SK-N-SH (cell line): ENCODE data around the gene MAP3K2. TPM values are rescaled to one million over a fixed set of nuclear protein-coding genes. Genes with fewer than 3 reads are reported as not detected.

Source experiments
- CTCF ChIA-PET: fragments of 300-600, 350-600 bp; formaldehyde crosslinking; extraction: SDS; loops from one replicate; lab custom pipeline; 2021; lab: Yijun Ruan, JAX
- POLR2A ChIA-PET: fragments of 350-600 bp; sonication (Branson Sonifier 250); formaldehyde crosslinking; extraction: SDS; loops from one replicate; lab custom pipeline; 2020; ENCODE audit warnings: antibody characterized with exemption, inconsistent platforms; lab: Yijun Ruan, JAX
- DNase-seq: peaks from one replicate; pipeline ENCODE4 v3.0.0; 2012
- H2AFZ ChIP-seq: fragments of 200-600 bp; sonication (generic); 2 replicates; pipeline ENCODE4 v1.8.1; 2016; ENCODE audit warnings: antibody characterized with exemption, mild to moderate bottlenecking, low read depth
- H3F3A ChIP-seq: fragments of 200-600 bp; sonication (generic); replicated peaks from 2 replicates; pipeline ENCODE3; 2016; ENCODE audit warnings: antibody characterized with exemption, mild to moderate bottlenecking; ENCODE audit not compliant: insufficient read depth
- H3K27ac ChIP-seq, 2 experiments: fragments of 200-500 bp in 1 of 2; fragments of 200-600 bp in 1 of 2; sonication (Bioruptor generic) in 1 of 2; sonication (generic), shearing (Covaris generic) in 1 of 2; 2 replicates each; pipeline versions ENCODE4 v1.5.1 to v1.6.1; 2014 to 2016; ENCODE audit warnings: low read depth in 2 of 2, inconsistent platforms in 1 of 2, low read length in 1 of 2, mild to moderate bottlenecking in 1 of 2, mixed read lengths in 1 of 2
- H3K27me3 ChIP-seq: fragments of 200-600 bp; sonication (generic), shearing (Covaris generic); 2 replicates; pipeline ENCODE4 v1.6.1; 2016; ENCODE audit warnings: mixed run types; ENCODE audit not compliant: insufficient read depth
- H3K36me3 ChIP-seq, 2 experiments: fragments of 200-500 bp in 1 of 2; fragments of 200-600 bp in 1 of 2; sonication (Bioruptor generic) in 1 of 2; sonication (generic) in 1 of 2; replicated peaks in 1 of 2; 2 replicates each; pipeline versions ENCODE3 to v1.5.1; 2014 to 2016; ENCODE audit warnings: low read length in 1 of 2, mild to moderate bottlenecking in 1 of 2; ENCODE audit not compliant: insufficient read depth in 2 of 2, control insufficient read depth in 1 of 2
- H3K4me1 ChIP-seq, 2 experiments: fragments of 200-500 bp in 1 of 2; fragments of 200-600 bp in 1 of 2; sonication (Bioruptor generic) in 1 of 2; sonication (generic), shearing (Covaris generic) in 1 of 2; 2 replicates each; pipeline versions ENCODE4 v1.5.1 to v1.6.1; 2014 to 2016; ENCODE audit warnings: low read depth in 1 of 2, low read length in 1 of 2, mixed run types in 1 of 2; ENCODE audit not compliant: insufficient read depth in 2 of 2, control insufficient read depth in 1 of 2
- H3K4me2 ChIP-seq: fragments of 200-600 bp; sonication (generic), shearing (Covaris generic); 2 replicates; pipeline ENCODE4 v1.6.1; 2017; ENCODE audit warnings: mixed run types
- H3K4me3 ChIP-seq, 2 experiments: fragments of 200-500 bp in 1 of 2; fragments of 200-600 bp in 1 of 2; sonication (Bioruptor generic) in 1 of 2; sonication (generic), shearing (Covaris generic) in 1 of 2; 2 replicates each; pipeline versions ENCODE4 v1.5.1 to v1.8.1; 2014 to 2016; ENCODE audit warnings: low read depth in 2 of 2, inconsistent platforms in 1 of 2, low read length in 1 of 2, mild to moderate bottlenecking in 1 of 2, mixed read lengths in 1 of 2, moderate library complexity in 1 of 2
- H3K79me2 ChIP-seq: fragments of 200-600 bp; sonication (generic); 2 replicates; pipeline ENCODE4 v1.8.1; 2017; ENCODE audit warnings: mild to moderate bottlenecking; ENCODE audit not compliant: insufficient read depth
- H3K9ac ChIP-seq: fragments of 200-600 bp; sonication (generic); 2 replicates; pipeline ENCODE4 v1.6.1; 2017; ENCODE audit warnings: mixed run types
- H3K9me2 ChIP-seq: fragments of 200-600 bp; sonication (generic); 2 replicates; pipeline ENCODE4 v1.6.1; 2017; ENCODE audit warnings: mixed run types
- H3K9me3 ChIP-seq: fragments of 200-600 bp; sonication (generic); 2 replicates; pipeline ENCODE4 v1.6.1; 2017; ENCODE audit warnings: mixed run types, mild to moderate bottlenecking, moderate library complexity
- H4K20me1 ChIP-seq: fragments of 200-600 bp; sonication (generic); 2 replicates; pipeline ENCODE4 v1.6.1; 2017; ENCODE audit warnings: mild to moderate bottlenecking, mixed run types; ENCODE audit not compliant: insufficient read depth
- CHD2 ChIP-seq: fragments of 150-350 bp; IDR thresholded peaks from 2 replicates; pipeline ENCODE4 v1.6.1; 2018; ENCODE audit warnings: low read length; ENCODE audit not compliant: partially characterized antibody
- EP300 ChIP-seq, 2 experiments: IDR thresholded peaks; 2 replicates each; pipeline versions ENCODE4 v1.4.0 to v1.6.1; 2012; ENCODE audit warnings: borderline replicate concordance in 1 of 2, low read depth in 1 of 2, low read length in 1 of 2
- EZH2phosphoT487 ChIP-seq: fragments of 200-600 bp; sonication (generic); IDR thresholded peaks from 2 replicates; pipeline ENCODE4 v1.6.1; 2017; ENCODE audit warnings: low read depth, mixed run types, mild to moderate bottlenecking, antibody characterized with exemption, moderate library complexity, borderline replicate concordance
- FOXJ3 ChIP-seq: sonication (generic); formaldehyde crosslinking; IDR thresholded peaks from 2 replicates; pipeline ENCODE4 v1.5.1; 2020; ENCODE audit warnings: mild to moderate bottlenecking, missing genetic modification reagents
- FOXM1 ChIP-seq: IDR thresholded peaks from 2 replicates; pipeline ENCODE4 v1.4.0; 2012; ENCODE audit warnings: low read depth, mild to moderate bottlenecking
- MEF2A ChIP-seq: IDR thresholded peaks from 2 replicates; pipeline ENCODE4 v1.4.0; 2012; ENCODE audit warnings: low read depth, borderline replicate concordance
- MXI1 ChIP-seq: IDR thresholded peaks from 2 replicates; pipeline ENCODE4 v1.6.1; 2012; ENCODE audit warnings: mild to moderate bottlenecking, low read depth, low read length, improper control_type of control experiment
- NRF1 ChIP-seq: IDR thresholded peaks from 2 replicates; pipeline ENCODE4 v1.6.1; 2012; ENCODE audit warnings: low read depth, mild to moderate bottlenecking, low read length
- POLR2AphosphoS5 ChIP-seq: IDR thresholded peaks from 2 replicates; pipeline ENCODE4 v1.6.1; 2012; ENCODE audit warnings: low read depth, low read length
- RAD21 ChIP-seq: IDR thresholded peaks from 2 replicates; pipeline ENCODE4 v1.6.1; 2012; ENCODE audit warnings: mild to moderate bottlenecking, low read length
- RCOR1 ChIP-seq: fragments of 150-350 bp; IDR thresholded peaks from 2 replicates; pipeline ENCODE4 v1.6.1; 2017; ENCODE audit warnings: antibody characterized with exemption, low read length
- TAF1 ChIP-seq: IDR thresholded peaks from 2 replicates; pipeline ENCODE4 v1.6.1; 2012; ENCODE audit warnings: low read depth, mild to moderate bottlenecking, low read length, moderate library complexity, borderline replicate concordance
- TCF12 ChIP-seq: IDR thresholded peaks from 2 replicates; pipeline ENCODE4 v1.4.0; 2012
- WGBS: methylation state at CpG from one replicate; pipeline ENCODE4 v1.1.6; 2017; ENCODE audit warnings: low lambda C conversion rate; 5-methylcytosine and 5-hydroxymethylcytosine counted together
- polyA plus RNA-seq, 3 experiments: library from polyadenylated mRNA; depleted of rRNA; stranded (reverse); fragments of >200 nt; gene quantifications; 2 replicates each; pipeline ENCODE4 v1.2.3, GENCODE V29; 2012
- TF ChIP-seq, protein P1 (sequence below): fragments of 200-600 bp; sonication (generic); IDR thresholded peaks from 2 replicates; pipeline ENCODE4 v1.6.1; 2017; ENCODE audit warnings: antibody characterized with exemption, mild to moderate bottlenecking, moderate library complexity
- TF ChIP-seq, protein P2 (sequence below): fragments of 150-350 bp; IDR thresholded peaks from 2 replicates; pipeline ENCODE4 v1.6.1; 2017; ENCODE audit warnings: antibody characterized with exemption, low read length, low read depth, borderline replicate concordance
- TF ChIP-seq, protein P3 (sequence below): IDR thresholded peaks from 2 replicates; pipeline ENCODE4 v1.4.0; 2012; ENCODE audit warnings: low read depth, borderline replicate concordance
- TF ChIP-seq, protein P4 (sequence below): IDR thresholded peaks from 2 replicates; pipeline ENCODE4 v1.4.0; 2012; ENCODE audit warnings: low read depth, borderline replicate concordance

MAP3K2 gene
- polyA plus RNA-seq, 1 of the 3 experiments (the other 2 are of a cell fraction), result 2.7 TPM

DNA sequence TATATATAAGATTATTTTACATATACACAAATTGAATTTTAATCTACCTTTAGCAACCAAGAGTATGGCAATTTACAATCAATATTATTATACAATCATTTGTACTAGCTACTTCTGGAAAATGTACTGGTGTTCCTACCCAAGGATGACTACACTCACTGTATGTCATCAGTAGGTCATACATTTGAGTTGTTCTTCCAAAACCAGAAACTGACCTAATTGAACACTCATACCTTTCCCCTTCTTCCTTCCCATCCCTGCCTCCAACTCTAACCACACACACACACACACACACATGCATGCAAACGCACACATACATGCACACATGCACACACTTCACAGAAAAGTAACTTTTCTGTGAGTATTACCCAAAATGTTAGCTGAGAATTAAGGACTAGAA, 85.6 kb downstream of the MAP3K2 start:
- Histone ChIP-seq H3K4me3 (no peak overlapping the region), H3K4me1 (no peaks in the 10 kb centered on the region), H3K27ac (no peak overlapping the region), H4K20me1 (no peaks in the 10 kb centered on the region), H3F3A (peaks cover 30% of the 10 kb centered on the region), H3K4me2 (no peak overlapping the region), H3K9ac (no peak overlapping the region), H3K27me3 (no peaks in the 10 kb centered on the region), H3K36me3 (peaks cover 35 to 41% of the 10 kb centered on the region in 2 experiments), H3K9me3 (no peaks in the 10 kb centered on the region), H2AFZ (no peak overlapping the region), H3K9me2 (no peaks in the 10 kb centered on the region), H3K79me2 (no peaks in the 10 kb centered on the region)
- CTCF ChIA-PET, result interaction anchor here (2.1 kb wide), 1 partner anchor 178 kb away, joined by 9 read pairs; no protein-coding TSS in a partner anchor
- no peak for TF ChIP-seq POLR2AphosphoS5
- TF ChIP-seq, protein P1, sequence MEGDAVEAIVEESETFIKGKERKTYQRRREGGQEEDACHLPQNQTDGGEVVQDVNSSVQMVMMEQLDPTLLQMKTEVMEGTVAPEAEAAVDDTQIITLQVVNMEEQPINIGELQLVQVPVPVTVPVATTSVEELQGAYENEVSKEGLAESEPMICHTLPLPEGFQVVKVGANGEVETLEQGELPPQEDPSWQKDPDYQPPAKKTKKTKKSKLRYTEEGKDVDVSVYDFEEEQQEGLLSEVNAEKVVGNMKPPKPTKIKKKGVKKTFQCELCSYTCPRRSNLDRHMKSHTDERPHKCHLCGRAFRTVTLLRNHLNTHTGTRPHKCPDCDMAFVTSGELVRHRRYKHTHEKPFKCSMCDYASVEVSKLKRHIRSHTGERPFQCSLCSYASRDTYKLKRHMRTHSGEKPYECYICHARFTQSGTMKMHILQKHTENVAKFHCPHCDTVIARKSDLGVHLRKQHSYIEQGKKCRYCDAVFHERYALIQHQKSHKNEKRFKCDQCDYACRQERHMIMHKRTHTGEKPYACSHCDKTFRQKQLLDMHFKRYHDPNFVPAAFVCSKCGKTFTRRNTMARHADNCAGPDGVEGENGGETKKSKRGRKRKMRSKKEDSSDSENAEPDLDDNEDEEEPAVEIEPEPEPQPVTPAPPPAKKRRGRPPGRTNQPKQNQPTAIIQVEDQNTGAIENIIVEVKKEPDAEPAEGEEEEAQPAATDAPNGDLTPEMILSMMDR, result no peak
- no peak for TF ChIP-seq TCF12
- TF ChIP-seq FOXM1, result no peak
- no peak for TF ChIP-seq MXI1
- no peak for TF ChIP-seq MEF2A
- no peak for TF ChIP-seq RAD21
- TF ChIP-seq TAF1, result no peak
- TF ChIP-seq, protein P2, sequence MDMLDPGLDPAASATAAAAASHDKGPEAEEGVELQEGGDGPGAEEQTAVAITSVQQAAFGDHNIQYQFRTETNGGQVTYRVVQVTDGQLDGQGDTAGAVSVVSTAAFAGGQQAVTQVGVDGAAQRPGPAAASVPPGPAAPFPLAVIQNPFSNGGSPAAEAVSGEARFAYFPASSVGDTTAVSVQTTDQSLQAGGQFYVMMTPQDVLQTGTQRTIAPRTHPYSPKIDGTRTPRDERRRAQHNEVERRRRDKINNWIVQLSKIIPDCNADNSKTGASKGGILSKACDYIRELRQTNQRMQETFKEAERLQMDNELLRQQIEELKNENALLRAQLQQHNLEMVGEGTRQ, result no peak
- no peak for TF ChIP-seq FOXJ3 (CRISPR knock-in tag)
- TF ChIP-seq EZH2phosphoT487, result no peak
- TF ChIP-seq, protein P3, sequence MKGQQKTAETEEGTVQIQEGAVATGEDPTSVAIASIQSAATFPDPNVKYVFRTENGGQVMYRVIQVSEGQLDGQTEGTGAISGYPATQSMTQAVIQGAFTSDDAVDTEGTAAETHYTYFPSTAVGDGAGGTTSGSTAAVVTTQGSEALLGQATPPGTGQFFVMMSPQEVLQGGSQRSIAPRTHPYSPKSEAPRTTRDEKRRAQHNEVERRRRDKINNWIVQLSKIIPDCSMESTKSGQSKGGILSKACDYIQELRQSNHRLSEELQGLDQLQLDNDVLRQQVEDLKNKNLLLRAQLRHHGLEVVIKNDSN, result no peak
- no peak for TF ChIP-seq RCOR1
- TF ChIP-seq EP300 (IDR thresholded peaks at IDR 0.05; ENCODE audit: borderline replicate concordance in 1 of 2, low read depth in 1 of 2, low read length in 1 of 2), result no peak
- TF ChIP-seq CHD2, result no peak
- TF ChIP-seq NRF1, result no peak
- TF ChIP-seq, protein P4, sequence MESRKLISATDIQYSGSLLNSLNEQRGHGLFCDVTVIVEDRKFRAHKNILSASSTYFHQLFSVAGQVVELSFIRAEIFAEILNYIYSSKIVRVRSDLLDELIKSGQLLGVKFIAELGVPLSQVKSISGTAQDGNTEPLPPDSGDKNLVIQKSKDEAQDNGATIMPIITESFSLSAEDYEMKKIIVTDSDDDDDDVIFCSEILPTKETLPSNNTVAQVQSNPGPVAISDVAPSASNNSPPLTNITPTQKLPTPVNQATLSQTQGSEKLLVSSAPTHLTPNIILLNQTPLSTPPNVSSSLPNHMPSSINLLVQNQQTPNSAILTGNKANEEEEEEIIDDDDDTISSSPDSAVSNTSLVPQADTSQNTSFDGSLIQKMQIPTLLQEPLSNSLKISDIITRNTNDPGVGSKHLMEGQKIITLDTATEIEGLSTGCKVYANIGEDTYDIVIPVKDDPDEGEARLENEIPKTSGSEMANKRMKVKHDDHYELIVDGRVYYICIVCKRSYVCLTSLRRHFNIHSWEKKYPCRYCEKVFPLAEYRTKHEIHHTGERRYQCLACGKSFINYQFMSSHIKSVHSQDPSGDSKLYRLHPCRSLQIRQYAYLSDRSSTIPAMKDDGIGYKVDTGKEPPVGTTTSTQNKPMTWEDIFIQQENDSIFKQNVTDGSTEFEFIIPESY, result no peak
- 93% methylated on average over 1 of the region's 1 CpG for WGBS
- no peak for DNase-seq
- POLR2A ChIA-PET, result no interaction called here
